ENCODE measurements around the gene ELF1.

DNA sequence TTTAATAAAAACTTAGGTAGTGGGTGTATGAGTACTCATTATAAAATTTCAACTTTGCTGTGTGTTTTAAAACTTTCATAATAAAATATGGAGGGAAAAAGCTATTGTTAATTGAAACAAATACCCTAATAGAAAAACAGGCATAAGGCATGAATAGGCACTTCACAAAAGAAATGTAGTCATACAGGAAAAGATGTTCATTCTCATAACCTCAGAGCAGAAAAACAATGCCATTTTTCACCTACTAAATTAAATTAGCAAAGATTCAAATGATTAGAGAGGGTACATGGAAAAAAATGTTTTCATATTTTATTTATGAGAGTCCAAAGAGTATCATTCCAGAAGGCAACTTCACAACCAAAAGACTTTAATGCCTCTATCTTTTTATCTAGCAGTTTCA lies 20.6 kb upstream of the ELF1 start:
- TF ChIP-seq CTCF (IDR thresholded peaks at IDR 0.05) = no peak
- no peak for TF ChIP-seq ZFX (IDR thresholded peaks at IDR 0.05; ENCODE audit: borderline replicate concordance)
